Hematopoietic multipotent progenitor cell (in vitro differentiated cells): ENCODE data around the gene CALCR. TPM values are rescaled to one million over a fixed set of nuclear protein-coding genes. Genes with fewer than 3 reads are reported as not detected.

ENCODE experiments used
- small RNA-seq: library from RNA; depleted of rRNA; stranded (forward); fragments of <200 nt; gene quantifications from one replicate; pipeline ENCODE3, GENCODE V24; 2012
- total RNA-seq: library from RNA; depleted of rRNA; stranded (reverse); fragments of >200 nt; gene quantifications from one replicate; pipeline ENCODE4 v1.2.3, GENCODE V29; 2012

Gene CALCR
- total RNA-seq, 1 donor: not detected

Small RNA genes lying within 50 kb of the gene (small RNA-seq; reads per million reads assigned to genes)
- gene MIR489: not detected
- gene MIR653: not detected
